Parathyroid adenoma (tissue), 2 donors: ENCODE measurements around the gene GNAO1.

Experiments used
- H2AFZ ChIP-seq: fragments of 300-600 bp; sonication (generic); one replicate; pipeline ENCODE4 v1.7.0; 2017; ENCODE audit warnings: antibody characterized with exemption, mild to moderate bottlenecking
- H3K27ac ChIP-seq: fragments of 300-600 bp; sonication (generic); one replicate; pipeline ENCODE4 v1.7.0; 2017
- H3K27me3 ChIP-seq: fragments of 300-600 bp; sonication (generic); one replicate; pipeline ENCODE4 v1.7.0; 2017; ENCODE audit warnings: low read length; ENCODE audit not compliant: control insufficient read depth, insufficient read depth
- H3K36me3 ChIP-seq: fragments of 300-600 bp; sonication (generic); one replicate; pipeline ENCODE4 v1.7.0; 2017; ENCODE audit warnings: low read length; ENCODE audit not compliant: control insufficient read depth, insufficient read depth
- H3K4me1 ChIP-seq: fragments of 300-600 bp; sonication (generic); one replicate; pipeline ENCODE4 v1.7.0; 2017; ENCODE audit warnings: control low read depth
- H3K4me2 ChIP-seq: fragments of 300-600 bp; sonication (generic); one replicate; pipeline ENCODE4 v1.7.0; 2017; ENCODE audit warnings: low read length
- H3K4me3 ChIP-seq: fragments of 300-600 bp; sonication (generic); one replicate; pipeline ENCODE4 v1.7.0; 2017; ENCODE audit warnings: low read depth, low read length
- H3K79me2 ChIP-seq: fragments of 300-600 bp; sonication (generic); one replicate; pipeline ENCODE4 v1.7.0; 2017; ENCODE audit warnings: control low read depth
- H3K9ac ChIP-seq: fragments of 300-600 bp; sonication (generic); one replicate; pipeline ENCODE4 v1.7.0; 2017; ENCODE audit warnings: mild to moderate bottlenecking
- H3K9me3 ChIP-seq: fragments of 300-600 bp; sonication (generic); one replicate; pipeline ENCODE4 v1.7.0; 2017; ENCODE audit warnings: low read length; ENCODE audit not compliant: control insufficient read depth
- TF ChIP-seq, protein P1 (sequence below): fragments of 300-600 bp; sonication (generic); IDR thresholded peaks from one replicate; pipeline ENCODE4 v1.7.0; 2017; ENCODE audit warnings: antibody characterized with exemption, mild to moderate bottlenecking
- donor health status: primary hyperparathyroidism.

The GNAO1 gene

GRCh38 chr16:56338566-56339318 lies 147.5 kb downstream of the GNAO1 start:
- Histone ChIP-seq H3K27me3 (no peaks in the 10 kb centered on the region), H3K36me3 (no peaks in the 10 kb centered on the region), H3K4me2 (no peak overlapping the region), H3K9me3 (no peaks in the 10 kb centered on the region), H3K79me2 (peaks cover 6% of the 10 kb centered on the region), H3K27ac (no peak overlapping the region), H2AFZ (no peak overlapping the region), H3K4me1 (no peaks in the 10 kb centered on the region), H3K4me3 (no peak overlapping the region), H3K9ac (no peak overlapping the region)
- TF ChIP-seq, protein P1, sequence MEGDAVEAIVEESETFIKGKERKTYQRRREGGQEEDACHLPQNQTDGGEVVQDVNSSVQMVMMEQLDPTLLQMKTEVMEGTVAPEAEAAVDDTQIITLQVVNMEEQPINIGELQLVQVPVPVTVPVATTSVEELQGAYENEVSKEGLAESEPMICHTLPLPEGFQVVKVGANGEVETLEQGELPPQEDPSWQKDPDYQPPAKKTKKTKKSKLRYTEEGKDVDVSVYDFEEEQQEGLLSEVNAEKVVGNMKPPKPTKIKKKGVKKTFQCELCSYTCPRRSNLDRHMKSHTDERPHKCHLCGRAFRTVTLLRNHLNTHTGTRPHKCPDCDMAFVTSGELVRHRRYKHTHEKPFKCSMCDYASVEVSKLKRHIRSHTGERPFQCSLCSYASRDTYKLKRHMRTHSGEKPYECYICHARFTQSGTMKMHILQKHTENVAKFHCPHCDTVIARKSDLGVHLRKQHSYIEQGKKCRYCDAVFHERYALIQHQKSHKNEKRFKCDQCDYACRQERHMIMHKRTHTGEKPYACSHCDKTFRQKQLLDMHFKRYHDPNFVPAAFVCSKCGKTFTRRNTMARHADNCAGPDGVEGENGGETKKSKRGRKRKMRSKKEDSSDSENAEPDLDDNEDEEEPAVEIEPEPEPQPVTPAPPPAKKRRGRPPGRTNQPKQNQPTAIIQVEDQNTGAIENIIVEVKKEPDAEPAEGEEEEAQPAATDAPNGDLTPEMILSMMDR, result no peak

- Histone ChIP-seq H3K9me3 (no peaks in the 10 kb centered on the region), H3K36me3 (no peaks in the 10 kb centered on the region), H2AFZ (no peak overlapping the region), H3K79me2 (peaks cover 6% of the 10 kb centered on the region), H3K4me1 (no peaks in the 10 kb centered on the region), H3K9ac (no peak overlapping the region), H3K27ac (no peak overlapping the region), H3K27me3 (no peaks in the 10 kb centered on the region), H3K4me2 (no peak overlapping the region), H3K4me3 (no peak overlapping the region)
- TF ChIP-seq, protein P1, result no peak
Observed at GRCh38 chr16:56339431-56340195, 148.3 kb downstream of the GNAO1 start.

- TF ChIP-seq, protein P1, result no peak
- no peak overlapping the region for H3K9ac ChIP-seq
- H3K4me2 ChIP-seq, result no peak overlapping the region
- H3K27ac ChIP-seq, result no peak overlapping the region
- peaks cover 6% of the 10 kb centered on the region for H3K79me2 ChIP-seq
- no peaks in the 10 kb centered on the region for H3K9me3 ChIP-seq
- no peaks in the 10 kb centered on the region for H3K36me3 ChIP-seq
- no peaks in the 10 kb centered on the region for H3K4me1 ChIP-seq
- H3K27me3 ChIP-seq, result no peaks in the 10 kb centered on the region
- no peak overlapping the region for H2AFZ ChIP-seq
- H3K4me3 ChIP-seq, result no peak overlapping the region
Observed at GRCh38 chr16:56340416-56340815, 149.1 kb downstream of the GNAO1 start.

- Histone ChIP-seq H3K36me3 (no peaks in the 10 kb centered on the region), H3K9ac (no peak overlapping the region)
Observed at GRCh38 chr16:56340864-56341365, 149.6 kb downstream of the GNAO1 start.

More at GRCh38 chr16:56340864-56341365, 149.6 kb downstream of the GNAO1 start:
- Histone ChIP-seq H3K4me3 (no peak overlapping the region), H3K27ac (no peak overlapping the region), H2AFZ (no peak overlapping the region), H3K79me2 (peaks cover 4% of the 10 kb centered on the region), H3K9me3 (no peaks in the 10 kb centered on the region), H3K4me2 (no peak overlapping the region), H3K4me1 (no peaks in the 10 kb centered on the region), H3K27me3 (no peaks in the 10 kb centered on the region)
- TF ChIP-seq, protein P1, result no peak
